Lung (tissue), 12 donors: Measurements from ENCODE around the gene BNC1. TPM values are rescaled to one million over a fixed set of nuclear protein-coding genes. Genes with fewer than 3 reads are reported as not detected.

Source experiments
- ATAC-seq: fragments of 200-7000 bp; cut with Tn5 transposase; one replicate; pipeline ENCODE4 v1.9.1; 2020; ENCODE audit warnings: moderate number of reproducible peaks; ENCODE audit not compliant: insufficient read depth, low FRiP score
- DNase-seq, 3 donors: peaks; one replicate each; pipeline ENCODE4 v3.0.0-alpha.2; 2013 to 2017
- H3K27ac ChIP-seq, 2 donors: one replicate each; pipeline ENCODE4 v1.5.1; 2013; ENCODE audit warnings: mild to moderate bottlenecking in 2 of 2, moderate library complexity in 2 of 2, control low read depth in 1 of 2, inconsistent platforms in 1 of 2, low read depth in 1 of 2, low read length in 1 of 2
- H3K27me3 ChIP-seq, 3 donors: one replicate each; pipeline ENCODE4 v1.5.1; 2013; ENCODE audit warnings: low read length in 2 of 3; ENCODE audit not compliant: control insufficient read depth in 3 of 3, insufficient read depth in 3 of 3
- H3K36me3 ChIP-seq, 4 donors: one replicate each; pipeline ENCODE4 v1.5.1; 2013; ENCODE audit warnings: low read length in 4 of 4, mild to moderate bottlenecking in 1 of 4, moderate library complexity in 1 of 4; ENCODE audit not compliant: control insufficient read depth in 4 of 4, insufficient read depth in 4 of 4
- H3K4me1 ChIP-seq, 5 donors: one replicate each; pipeline ENCODE4 v1.5.1; 2013; ENCODE audit warnings: low read length in 5 of 5, mild to moderate bottlenecking in 2 of 5, moderate library complexity in 1 of 5; ENCODE audit not compliant: control insufficient read depth in 5 of 5, insufficient read depth in 5 of 5
- H3K4me3 ChIP-seq: one replicate; pipeline ENCODE4 v1.5.1; 2013; ENCODE audit warnings: mild to moderate bottlenecking, control low read depth, moderate library complexity
- H3K9ac ChIP-seq, 2 donors: one replicate each; pipeline ENCODE4 v1.5.1; 2013; ENCODE audit warnings: low read length in 2 of 2, control low read depth in 1 of 2; ENCODE audit not compliant: insufficient read depth in 1 of 2
- H3K9me3 ChIP-seq, 4 donors: one replicate each; pipeline ENCODE4 v1.5.1; 2013; ENCODE audit warnings: low read length in 3 of 4, mild to moderate bottlenecking in 1 of 4, moderate library complexity in 1 of 4; ENCODE audit not compliant: control insufficient read depth in 4 of 4, insufficient read depth in 3 of 4
- CTCF ChIP-seq: IDR thresholded peaks from 2 replicates; pipeline ENCODE4 v1.5.1; 2012; ENCODE audit warnings: mild to moderate bottlenecking; ENCODE audit errors: control extremely low read depth, extremely low read depth
- WGBS, 2 donors: extraction: QIAGEN DNeasy Blood & Tissue Kit; methylation state at CpG; one replicate each; pipeline ENCODE4 v1.1.7; 2013; 5-methylcytosine and 5-hydroxymethylcytosine counted together
- polyA plus RNA-seq, 2 donors: library from polyadenylated mRNA; stranded (reverse); fragments of 200-250 nt; gene quantifications; one replicate each; pipeline ENCODE4 v1.2.1, GENCODE V29; 2013
- total RNA-seq, 2 donors: library from RNA; depleted of rRNA in 1 of 2; stranded (reverse); fragments of >200 nt in 1 of 2; gene quantifications; one replicate each; pipeline ENCODE4 v1.2.1, GENCODE V29; 2014 to 2021
- donor health status: control.
- donor health status: control.
- donor health status: Bipolar disorder and iron deficiency.
- donor health status: healthy.
- donor health status: DM: yes; HTN: yes; CAD: no.

The BNC1 gene
- total and polyA plus RNA-seq, 4 donors, result 0.23 to 0.93 (median 0.32) TPM

- no peak for TF ChIP-seq CTCF
- DNase-seq, result no peak
- no peak overlapping the region for H3K4me3 ChIP-seq
- H3K36me3 ChIP-seq, result no peaks in the 10 kb centered on the region
- no peaks in the 10 kb centered on the region for H3K9me3 ChIP-seq
- no peak for ATAC-seq
- WGBS, 2 donors, result 73 to 81% methylated on average over 7 of the region's 7 CpGs
- no peak overlapping the region for H3K27ac ChIP-seq
- H3K27me3 ChIP-seq, result peaks cover 0 to 46% (median 45%) of the 10 kb centered on the region in 3 donors
- H3K9ac ChIP-seq, result no peak overlapping the region
- H3K4me1 ChIP-seq, result peaks cover 0 to 6% (median 0%) of the 10 kb centered on the region in 5 donors
Measured at GRCh38 chr15:83288381-83288801, 3.9 kb upstream of the BNC1 start.

GRCh38 chr15:83287541-83288027, 3.1 kb upstream of the BNC1 start:
- DNase-seq (no peak), ATAC-seq (no peak)
- 65 to 81% methylated on average over 3 of the region's 3 CpGs for WGBS, 2 donors
- H3K36me3 ChIP-seq, result no peaks in the 10 kb centered on the region
- peaks cover 4 to 51% (median 51%) of the 10 kb centered on the region in 3 donors for H3K27me3 ChIP-seq
- TF ChIP-seq CTCF, result no peak
- H3K9ac ChIP-seq, result no peak overlapping the region
- no peaks in the 10 kb centered on the region for H3K9me3 ChIP-seq
- no peak overlapping the region for H3K27ac ChIP-seq
- peaks cover 0 to 12% (median 0%) of the 10 kb centered on the region in 5 donors for H3K4me1 ChIP-seq
- H3K4me3 ChIP-seq, result no peak overlapping the region

GRCh38 chr15:83285979-83286553, 1.6 kb upstream of the BNC1 start:
- Histone ChIP-seq H3K36me3 (no peaks in the 10 kb centered on the region), H3K9me3 (no peaks in the 10 kb centered on the region), H3K4me1 (peaks cover 0 to 12% (median 0%) of the 10 kb centered on the region in 5 donors), H3K4me3 (no peak overlapping the region), H3K27me3 (peaks cover 5 to 66% (median 61%) of the 10 kb centered on the region in 3 donors), H3K27ac (no peak overlapping the region), H3K9ac (no peak overlapping the region)
- 67 to 79% methylated on average over 9 of the region's 9 CpGs for WGBS, 2 donors
- ATAC-seq (no peak), DNase-seq (no peak)
- TF ChIP-seq CTCF, result no peak
